GM19023 (cell line): ENCODE data around the gene CDH19.

Experiments used
- ATAC-seq: cut with Tn5 transposase; IDR thresholded peaks from one replicate; pipeline ENCODE4 v1.9.1; 2021; ENCODE audit warnings: mild to moderate bottlenecking, moderate library complexity; ENCODE audit not compliant: unreplicated experiment

CDH19 gene

GRCh38 chr18:66457245-66457644 lies 146.6 kb downstream of the CDH19 start:
- no peak for ATAC-seq
